GM12878 (cell line): ENCODE measurements around the gene IQGAP2. TPM values are rescaled to one million over a fixed set of nuclear protein-coding genes. Genes with fewer than 3 reads are reported as not detected.

Source experiments
- ASH2L ChIP-seq: fragments of 300-600, 200-600 bp; sonication (generic); IDR thresholded peaks from 2 replicates; pipeline ENCODE4 v1.6.1; 2017; ENCODE audit warnings: low read depth, mild to moderate bottlenecking, borderline replicate concordance
- BCLAF1 ChIP-seq: fragments of 450-650 bp; IDR thresholded peaks from 2 replicates; pipeline ENCODE4 v1.6.1; 2017; ENCODE audit warnings: antibody characterized with exemption, mild to moderate bottlenecking, moderate library complexity
- BHLHE40 ChIP-seq, 2 experiments: fragments of 450-650 bp in 1 of 2; IDR thresholded peaks; 2 replicates each; pipeline ENCODE4 v1.6.1; 2011 to 2017; ENCODE audit warnings: low read depth in 2 of 2, borderline replicate concordance in 1 of 2, improper control_type of control experiment in 1 of 2, low read length in 1 of 2, mild to moderate bottlenecking in 1 of 2
- CREB1 ChIP-seq: IDR thresholded peaks from 2 replicates; pipeline ENCODE4 v1.6.1; 2012; ENCODE audit warnings: low read depth, mild to moderate bottlenecking, inconsistent platforms
- E2F8 ChIP-seq: fragments of 450-650 bp; IDR thresholded peaks from 2 replicates; pipeline ENCODE4 v1.6.1; 2018; ENCODE audit warnings: mild to moderate bottlenecking, low read depth, moderate library complexity; ENCODE audit not compliant: partially characterized antibody
- EED ChIP-seq: sonication (generic); IDR thresholded peaks from 2 replicates; pipeline ENCODE4 v1.6.1; 2016; ENCODE audit warnings: antibody characterized with exemption, low read depth
- GABPA ChIP-seq: IDR thresholded peaks from 2 replicates; pipeline ENCODE4 v1.6.1; 2014; ENCODE audit warnings: antibody characterized with exemption, low read depth, mild to moderate bottlenecking, inconsistent platforms
- IKZF2 ChIP-seq, 2 experiments: fragments of 450-650 bp; IDR thresholded peaks; 2 replicates each; pipeline ENCODE4 v1.6.1; 2017; ENCODE audit warnings: mild to moderate bottlenecking in 2 of 2, moderate library complexity in 2 of 2
- KLF5 ChIP-seq: fragments of 450-650 bp; IDR thresholded peaks from 2 replicates; pipeline ENCODE4 v1.6.1; 2014; ENCODE audit warnings: mild to moderate bottlenecking; ENCODE audit not compliant: partially characterized antibody
- MTA2 ChIP-seq: fragments of 450-650 bp; IDR thresholded peaks from 2 replicates; pipeline ENCODE4 v1.6.1; 2016; ENCODE audit warnings: low read depth, mild to moderate bottlenecking, moderate library complexity
- NFIC ChIP-seq: IDR thresholded peaks from 2 replicates; pipeline ENCODE4 v1.6.1; 2012; ENCODE audit warnings: low read depth, mild to moderate bottlenecking, inconsistent platforms, low read length, moderate library complexity
- POLR2AphosphoS5 ChIP-seq: IDR thresholded peaks from 2 replicates; pipeline ENCODE4 v1.6.1; 2011; ENCODE audit warnings: mild to moderate bottlenecking, low read length, inconsistent platforms
- RELA ChIP-seq: fragments of 450-650 bp; IDR thresholded peaks from 2 replicates; pipeline ENCODE4 v1.8.0; 2014; ENCODE audit warnings: borderline replicate concordance; ENCODE audit not compliant: partially characterized antibody
- REST ChIP-seq: IDR thresholded peaks from 2 replicates; pipeline ENCODE4 v1.6.1; 2012; ENCODE audit warnings: mild to moderate bottlenecking, low read depth, low read length
- RFX5 ChIP-seq: IDR thresholded peaks from 2 replicates; pipeline ENCODE4 v1.6.1; 2011; ENCODE audit warnings: low read depth, low read length, improper control_type of control experiment
- SIN3A ChIP-seq: IDR thresholded peaks from 2 replicates; pipeline ENCODE4 v1.6.1; 2012; ENCODE audit warnings: low read depth, low read length, improper control_type of control experiment
- SIX5 ChIP-seq: IDR thresholded peaks from 2 replicates; pipeline ENCODE4 v1.6.1; 2011; ENCODE audit warnings: mild to moderate bottlenecking, low read depth, low read length, moderate library complexity; ENCODE audit not compliant: severe bottlenecking
- SMC3 ChIP-seq: IDR thresholded peaks from 2 replicates; pipeline ENCODE4 v1.6.1; 2011; ENCODE audit warnings: low read length, improper control_type of control experiment, borderline replicate concordance
- STAT1 ChIP-seq: fragments of 450-650 bp; conservative IDR thresholded peaks from 2 replicates; pipeline ENCODE4 v1.6.1; 2014; ENCODE audit warnings: antibody characterized with exemption, mild to moderate bottlenecking
- STAT3 ChIP-seq: IDR thresholded peaks from 2 replicates; pipeline ENCODE4 v1.6.1; 2011; ENCODE audit warnings: low read depth, low read length, improper control_type of control experiment
- TCF12 ChIP-seq: IDR thresholded peaks from 2 replicates; pipeline ENCODE4 v1.6.1; 2011; ENCODE audit warnings: low read depth, mild to moderate bottlenecking, low read length
- WRNIP1 ChIP-seq: IDR thresholded peaks from 2 replicates; pipeline ENCODE4 v1.6.1; 2011; ENCODE audit warnings: low read depth, low read length, improper control_type of control experiment, borderline replicate concordance
- ZNF24 ChIP-seq: fragments of 450-650 bp; IDR thresholded peaks from 2 replicates; pipeline ENCODE4 v1.6.1; 2017; ENCODE audit warnings: antibody characterized with exemption, mild to moderate bottlenecking
- polyA plus RNA-seq, 11 experiments: library from polyadenylated mRNA; depleted of rRNA in 4 of 11; unstranded in 6 of 11; stranded (reverse) in 5 of 11; fragments of >200 nt; fragmentation: Nextera tagmentation in 4 of 11; fragmentation: Illumina TruSeq in 1 of 11; extraction: Ambion mirVana in 4 of 11; extraction: Trizol in 1 of 11; gene quantifications; 1 replicate in 1 of 11; 2 replicates in 10 of 11; pipeline versions ENCODE4 v1.2.1 to v1.2.3, GENCODE V29; 2011 to 2016; ENCODE audit warnings: inconsistent platforms in 2 of 11, missing spikeins in 2 of 11, low read depth in 1 of 11
- total RNA-seq, 4 experiments: library from RNA; depleted of rRNA in 3 of 4; stranded (reverse); fragments of >200 nt in 3 of 4; fragmentation: Illumina TruSeq in 1 of 4; extraction: Trizol in 1 of 4; gene quantifications; 2 replicates each; pipeline versions ENCODE4 v1.2.1 to v1.2.3, GENCODE V29; 2013 to 2021

IQGAP2 gene
- total and polyA plus RNA-seq, 10 of the 15 experiments (the other 5 are each of a cell fraction or from before 2014, with no cell fraction given), result 14.5 to 41.4 (median 21.8) TPM

GRCh38 chr5:76733049-76733417, 329.9 kb downstream of the IQGAP2 start (continued):
- TF ChIP-seq NFIC (peak; percentile 87), E2F8 (peak; percentile 82), CREB1 (peak; percentile 58), SIN3A (no peak), SMC3 (no peak), WRNIP1 (peak; percentile 66), BHLHE40 (IDR thresholded peaks at IDR 0.05; ENCODE audit: borderline replicate concordance in 1 of 2, low read depth in 2 of 2, low read length in 1 of 2) (peak; percentile 89 to 93), ZNF24 (peak; percentile 80), ASH2L (no peak), MTA2 (peak; percentile 100), GABPA (peak; percentile 58), SIX5 (no peak), EED (peak; percentile 87), POLR2AphosphoS5 (peak; percentile 78), RELA (peak; percentile 65), STAT1 (no peak), RFX5 (0 out of 2 replicates have a peak, but pooled peaks have one; percentile 33), KLF5 (peak; percentile 83), IKZF2 (IDR thresholded peaks at IDR 0.05) (peak; percentile 97 to 98), TCF12 (peak; percentile 96), STAT3 (peak; percentile 88), BCLAF1 (no peak), REST (no peak)
